Keratinocyte (primary cell): Measurements from ENCODE around the gene RASGEF1C.

Experiments used
- EZH2 ChIP-seq: IDR thresholded peaks from one replicate; pipeline ENCODE4 v1.6.1; 2012; ENCODE audit warnings: inconsistent platforms, mild to moderate bottlenecking, low read length, moderate library complexity
- TF ChIP-seq, protein P1 (sequence below), 3 experiments: IDR thresholded peaks in 1 of 3; conservative IDR thresholded peaks in 1 of 3; optimal IDR thresholded peaks in 1 of 3; 2 replicates in 2 of 3; 3 replicates in 1 of 3; pipeline versions ENCODE3 to v1.5.1; 2011; ENCODE audit warnings: low read length in 3 of 3, mild to moderate bottlenecking in 3 of 3, moderate library complexity in 2 of 3, control low read depth in 1 of 3, inconsistent platforms in 1 of 3; ENCODE audit not compliant: insufficient read depth in 2 of 3; ENCODE audit errors: extremely low read depth in 1 of 3

DNA sequence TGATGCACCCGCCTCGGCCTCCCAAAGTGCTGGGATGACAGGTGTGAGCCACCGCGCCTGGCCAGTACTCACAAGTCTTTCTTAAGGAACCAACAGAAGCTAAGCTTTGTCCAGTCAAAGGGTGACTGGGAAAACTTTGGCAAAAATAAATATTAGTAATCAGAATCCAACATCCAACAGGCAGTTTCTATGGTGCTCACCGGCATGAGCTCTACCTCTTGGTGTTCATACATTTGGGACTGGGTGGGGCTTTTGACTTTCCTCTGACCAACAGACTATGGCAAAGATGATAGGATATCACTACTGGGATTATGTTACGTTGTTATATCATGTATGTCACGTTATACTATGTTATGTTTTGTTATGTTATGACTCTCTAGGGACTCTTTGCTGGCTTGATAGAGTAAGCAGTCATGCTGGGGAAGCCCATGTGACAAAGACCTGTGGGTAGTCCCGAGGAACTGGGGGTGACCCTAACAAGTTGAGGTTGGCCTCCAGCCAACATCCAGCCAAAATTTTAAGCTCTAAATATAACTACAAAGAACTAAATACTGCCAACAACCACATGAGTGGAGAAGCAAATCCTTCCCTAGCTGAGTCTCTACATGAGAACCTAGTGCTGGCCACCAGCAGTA lies 6.0 kb downstream of the RASGEF1C start:
- TF ChIP-seq, protein P1, sequence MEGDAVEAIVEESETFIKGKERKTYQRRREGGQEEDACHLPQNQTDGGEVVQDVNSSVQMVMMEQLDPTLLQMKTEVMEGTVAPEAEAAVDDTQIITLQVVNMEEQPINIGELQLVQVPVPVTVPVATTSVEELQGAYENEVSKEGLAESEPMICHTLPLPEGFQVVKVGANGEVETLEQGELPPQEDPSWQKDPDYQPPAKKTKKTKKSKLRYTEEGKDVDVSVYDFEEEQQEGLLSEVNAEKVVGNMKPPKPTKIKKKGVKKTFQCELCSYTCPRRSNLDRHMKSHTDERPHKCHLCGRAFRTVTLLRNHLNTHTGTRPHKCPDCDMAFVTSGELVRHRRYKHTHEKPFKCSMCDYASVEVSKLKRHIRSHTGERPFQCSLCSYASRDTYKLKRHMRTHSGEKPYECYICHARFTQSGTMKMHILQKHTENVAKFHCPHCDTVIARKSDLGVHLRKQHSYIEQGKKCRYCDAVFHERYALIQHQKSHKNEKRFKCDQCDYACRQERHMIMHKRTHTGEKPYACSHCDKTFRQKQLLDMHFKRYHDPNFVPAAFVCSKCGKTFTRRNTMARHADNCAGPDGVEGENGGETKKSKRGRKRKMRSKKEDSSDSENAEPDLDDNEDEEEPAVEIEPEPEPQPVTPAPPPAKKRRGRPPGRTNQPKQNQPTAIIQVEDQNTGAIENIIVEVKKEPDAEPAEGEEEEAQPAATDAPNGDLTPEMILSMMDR (optimal IDR thresholded peaks at IDR 0.05 in 1 of 3, IDR thresholded peaks at IDR 0.05 in 1 of 3, conservative IDR thresholded peaks at IDR 0.05 in 1 of 3; ENCODE audit: extremely low read depth in 1 of 3, insufficient read depth in 2 of 3, low read length in 3 of 3) = no peak
- TF ChIP-seq EZH2 = no peak
